HEK293 (cell line): Measurements from ENCODE around the gene ALKBH3.

Experiments
- CTCF ChIA-PET: fragments of 350-600 bp; formaldehyde crosslinking; extraction: SDS; loops from one replicate; lab custom pipeline; 2021; ENCODE audit warnings: antibody characterized with exemption; lab: Yijun Ruan, JAX
- POLR2A ChIA-PET: fragments of 300-600 bp; formaldehyde crosslinking; extraction: SDS; loops from one replicate; lab custom pipeline; 2020; ENCODE audit warnings: antibody characterized with exemption, inconsistent platforms; lab: Yijun Ruan, JAX
- H3K27ac ChIP-seq: fragments of 200-500 bp; sonication (Bioruptor generic); 2 replicates; pipeline ENCODE4 v1.5.1; 2014; ENCODE audit warnings: low read depth, low read length, control low read depth, inconsistent platforms; ENCODE audit errors: extremely low read depth
- H3K36me3 ChIP-seq, 2 experiments: fragments of 200-500 bp in 1 of 2; sonication (Bioruptor generic) in 1 of 2; 1 replicate in 1 of 2; 2 replicates in 1 of 2; pipeline ENCODE4 v1.5.1; 2014 to 2017; ENCODE audit warnings: inconsistent platforms in 2 of 2, low read length in 2 of 2; ENCODE audit not compliant: control insufficient read depth in 2 of 2, insufficient read depth in 1 of 2
- H3K4me1 ChIP-seq: fragments of 200-500 bp; sonication (Bioruptor generic); 2 replicates; pipeline ENCODE4 v1.5.1; 2014; ENCODE audit warnings: mild to moderate bottlenecking, low read length, inconsistent platforms; ENCODE audit not compliant: control insufficient read depth, insufficient read depth
- H3K4me3 ChIP-seq: 2 replicates; pipeline ENCODE4 v1.5.1; 2011; ENCODE audit warnings: low read depth, mild to moderate bottlenecking, control low read depth, low read length, moderate library complexity
- H3K9me3 ChIP-seq: fragments of 200-500 bp; sonication (Bioruptor generic); 2 replicates; pipeline ENCODE4 v1.5.1; 2014; ENCODE audit warnings: low read depth, low read length, inconsistent platforms; ENCODE audit not compliant: control insufficient read depth, insufficient read depth
- ATF2 ChIP-seq: fragments of 450-650 bp; formaldehyde crosslinking; IDR thresholded peaks from 2 replicates; pipeline ENCODE4 v1.5.1; 2016; ENCODE audit warnings: missing biosample characterization, missing genetic modification characterization, low read depth
- KLF8 ChIP-seq: fragments of 450-650 bp; formaldehyde crosslinking; IDR thresholded peaks from 2 replicates; pipeline ENCODE4 v1.5.1; 2016; ENCODE audit warnings: missing biosample characterization, missing genetic modification characterization
- PATZ1 ChIP-seq: fragments of 450-650 bp; formaldehyde crosslinking; IDR thresholded peaks from 2 replicates; pipeline ENCODE4 v1.5.1; 2016; ENCODE audit warnings: missing biosample characterization, missing genetic modification characterization
- PRDM10 ChIP-seq: fragments of 450-650 bp; formaldehyde crosslinking; IDR thresholded peaks from 2 replicates; pipeline ENCODE4 v1.5.1; 2016; ENCODE audit warnings: missing biosample characterization, missing genetic modification characterization
- PRDM6 ChIP-seq: fragments of 450-650 bp; formaldehyde crosslinking; IDR thresholded peaks from 2 replicates; pipeline ENCODE4 v1.5.1; 2017; ENCODE audit warnings: missing biosample characterization, missing genetic modification characterization
- REST ChIP-seq: fragments of 450-650 bp; formaldehyde crosslinking; IDR thresholded peaks from 2 replicates; pipeline ENCODE4 v1.5.1; 2016; ENCODE audit warnings: missing biosample characterization, missing genetic modification characterization
- SP3 ChIP-seq: fragments of 450-650 bp; formaldehyde crosslinking; IDR thresholded peaks from 2 replicates; pipeline ENCODE4 v1.5.1; 2016; ENCODE audit warnings: missing biosample characterization, missing genetic modification characterization
- TSHZ1 ChIP-seq: fragments of 450-650 bp; formaldehyde crosslinking; IDR thresholded peaks from 2 replicates; pipeline ENCODE4 v1.5.1; 2016; ENCODE audit warnings: missing biosample characterization, missing genetic modification characterization, borderline replicate concordance
- YY1 ChIP-seq: fragments of 450-650 bp; formaldehyde crosslinking; IDR thresholded peaks from 2 replicates; pipeline ENCODE4 v1.5.1; 2018; ENCODE audit warnings: missing biosample characterization, missing genetic modification characterization
- ZBTB21 ChIP-seq: fragments of 450-650 bp; formaldehyde crosslinking; IDR thresholded peaks from 2 replicates; pipeline ENCODE4 v1.5.1; 2017; ENCODE audit warnings: missing biosample characterization, missing genetic modification characterization
- ZNF133 ChIP-seq: fragments of 450-650 bp; formaldehyde crosslinking; IDR thresholded peaks from 2 replicates; pipeline ENCODE4 v1.5.1; 2016; ENCODE audit warnings: missing biosample characterization, missing genetic modification characterization
- ZNF239 ChIP-seq: fragments of 450-650 bp; formaldehyde crosslinking; IDR thresholded peaks from 2 replicates; pipeline ENCODE4 v1.5.1; 2016; ENCODE audit warnings: missing biosample characterization, missing genetic modification characterization
- ZNF302 ChIP-seq: fragments of 450-650 bp; formaldehyde crosslinking; IDR thresholded peaks from 2 replicates; pipeline ENCODE4 v1.5.1; 2016; ENCODE audit warnings: missing biosample characterization, missing genetic modification characterization, low read depth
- ZNF324 ChIP-seq: fragments of 450-650 bp; formaldehyde crosslinking; IDR thresholded peaks from 2 replicates; pipeline ENCODE4 v1.5.1; 2016; ENCODE audit warnings: missing biosample characterization, missing genetic modification characterization
- ZNF426 ChIP-seq: fragments of 450-650 bp; formaldehyde crosslinking; IDR thresholded peaks from 2 replicates; pipeline ENCODE4 v1.5.1; 2017; ENCODE audit warnings: missing biosample characterization, missing genetic modification characterization, mild to moderate bottlenecking, inconsistent platforms, moderate library complexity
- ZNF629 ChIP-seq: fragments of 450-650 bp; formaldehyde crosslinking; IDR thresholded peaks from 2 replicates; pipeline ENCODE4 v1.5.1; 2017; ENCODE audit warnings: missing biosample characterization, missing genetic modification characterization
- ZNF707 ChIP-seq: fragments of 450-650 bp; formaldehyde crosslinking; IDR thresholded peaks from 2 replicates; pipeline ENCODE4 v1.5.1; 2016; ENCODE audit warnings: missing biosample characterization, missing genetic modification characterization
- ZNF76 ChIP-seq: fragments of 450-650 bp; formaldehyde crosslinking; IDR thresholded peaks from 2 replicates; pipeline ENCODE4; 2016; ENCODE audit warnings: low read depth, missing biosample characterization, missing genetic modification characterization, borderline replicate concordance
- ZNF785 ChIP-seq: fragments of 450-650 bp; formaldehyde crosslinking; IDR thresholded peaks from 2 replicates; pipeline ENCODE4 v1.5.1; 2016; ENCODE audit warnings: missing biosample characterization, missing genetic modification characterization

Gene ALKBH3

GRCh38 chr11:43951231-43951630, 70.6 kb downstream of the ALKBH3 start:
- no peaks in the 10 kb centered on the region for H3K36me3 ChIP-seq
- TF ChIP-seq YY1 (tag by site-specific recombination) (no peak), PRDM6 (tag by site-specific recombination) (no peak), ATF2 (tag by site-specific recombination) (no peak), ZNF785 (tag by site-specific recombination) (no peak), ZNF324 (no peak), ZBTB21 (no peak)
- TF ChIP-seq, all 188 proteins: peak for 0
- ChIA-PET CTCF (interaction anchor here (0.5 to 0.9 kb wide), 2 partner anchors 35 to 61 kb away, joined by 3 read pairs; no protein-coding TSS in a partner anchor), POLR2A (no interaction called here)
- H3K4me3 ChIP-seq: no peak overlapping the region
- no peak overlapping the region for H3K27ac ChIP-seq
- no peaks in the 10 kb centered on the region for H3K4me1 ChIP-seq
- H3K9me3 ChIP-seq: no peaks in the 10 kb centered on the region

GRCh38 chr11:43952020-43952400, 71.4 kb downstream of the ALKBH3 start:
- ChIA-PET CTCF (interaction anchor here (0.8 kb wide), 1 partner anchor 8 kb away, joined by 4 read pairs; no protein-coding TSS in a partner anchor), POLR2A (no interaction called here)
- Histone ChIP-seq H3K9me3 (no peaks in the 10 kb centered on the region), H3K4me1 (no peaks in the 10 kb centered on the region), H3K36me3 (no peaks in the 10 kb centered on the region), H3K27ac (no peak overlapping the region), H3K4me3 (no peak overlapping the region)
- TF ChIP-seq ZNF133 (tag by site-specific recombination) (no peak), ZNF629 (tag by site-specific recombination) (no peak), YY1 (tag by site-specific recombination) (no peak), TSHZ1 (tag by site-specific recombination) (no peak), PATZ1 (tag by site-specific recombination) (no peak), ZNF707 (tag by site-specific recombination) (no peak), KLF8 (tag by site-specific recombination) (no peak), ZNF76 (tag by site-specific recombination) (no peak), PRDM10 (tag by site-specific recombination) (no peak), SP3 (tag by site-specific recombination) (no peak), ZNF426 (tag by site-specific recombination) (no peak), ZNF239 (tag by site-specific recombination) (no peak), REST (tag by site-specific recombination) (no peak), ZNF302 (tag by site-specific recombination) (no peak)
